A673 (cell line): ENCODE measurements around the gene DEF6. TPM values are rescaled to one million over a fixed set of nuclear protein-coding genes. Genes with fewer than 3 reads are reported as not detected.

Source experiments
- BruUV-seq: library from RNA; stranded (reverse); fragments of 400-500 nt; replicated peaks from 2 replicates; lab custom pipeline; 2021; lab: Mats Ljungman, UMichigan
- CTCF ChIA-PET: fragments of 300-600 bp; sonication (Branson Sonifier 250); formaldehyde crosslinking; loops from one replicate; lab custom pipeline; 2022; ENCODE audit warnings: antibody characterized with exemption; lab: Charles Lee
- POLR2A ChIA-PET: fragments of 300-600 bp; sonication (Branson Sonifier 250); formaldehyde crosslinking; loops from one replicate; lab custom pipeline; 2022; ENCODE audit warnings: antibody characterized with exemption; ENCODE audit not compliant: low non-redundant PET; lab: Charles Lee
- DNase-seq: peaks from one replicate; pipeline ENCODE4 v3.0.0-alpha.2; 2015; ENCODE audit warnings: low spot score
- H3K27ac ChIP-seq: fragments of 200-600 bp; sonication (generic); 2 replicates; pipeline ENCODE4 v1.5.1; 2016; ENCODE audit warnings: mixed run types, low read depth, mild to moderate bottlenecking, mixed read lengths, antibody characterized with exemption, low read length; ENCODE audit not compliant: poor library complexity, severe bottlenecking
- H3K27me3 ChIP-seq: fragments of 200-600 bp; sonication (generic); replicated peaks from 2 replicates; pipeline ENCODE4 v1.6.1; 2017; ENCODE audit warnings: mixed run types, low read depth, mild to moderate bottlenecking, mixed read lengths, antibody characterized with exemption, low read length; ENCODE audit not compliant: insufficient read depth, poor library complexity
- H3K36me3 ChIP-seq: fragments of 200-600 bp; sonication (generic); 2 replicates; pipeline ENCODE4 v1.6.1; 2016; ENCODE audit warnings: mixed run types, mild to moderate bottlenecking, mixed read lengths, antibody characterized with exemption, low read length; ENCODE audit not compliant: insufficient read depth, poor library complexity, severe bottlenecking
- H3K4me1 ChIP-seq: fragments of 200-600 bp; sonication (generic); 2 replicates; pipeline ENCODE4 v1.6.1; 2017; ENCODE audit warnings: mixed run types, mild to moderate bottlenecking, mixed read lengths, antibody characterized with exemption, low read length; ENCODE audit not compliant: insufficient read depth, poor library complexity, severe bottlenecking
- H3K4me3 ChIP-seq: fragments of 200-600 bp; sonication (generic); 2 replicates; pipeline ENCODE4 v1.5.1; 2016; ENCODE audit warnings: low read depth, mixed run types, mild to moderate bottlenecking, mixed read lengths, low read length; ENCODE audit not compliant: poor library complexity, severe bottlenecking
- H3K9me3 ChIP-seq: fragments of 200-600 bp; sonication (generic); 2 replicates; pipeline ENCODE4 v1.6.1; 2016; ENCODE audit warnings: mixed run types, low read depth, mild to moderate bottlenecking, mixed read lengths, antibody characterized with exemption, low read length; ENCODE audit not compliant: poor library complexity, severe bottlenecking
- CTCF ChIP-seq: fragments of 300-800, 200-600 bp; sonication (generic); conservative IDR thresholded peaks from 2 replicates; pipeline ENCODE4 v1.5.1; 2017; ENCODE audit warnings: low read depth, mild to moderate bottlenecking, antibody characterized with exemption, low read length, moderate library complexity, mixed read lengths
- EZH2 ChIP-seq: fragments of 200-600 bp; sonication (generic); IDR thresholded peaks from 2 replicates; pipeline ENCODE4 v1.6.1; 2017; ENCODE audit warnings: borderline replicate concordance, low read depth, mild to moderate bottlenecking, mixed read lengths, antibody characterized with exemption, low read length; ENCODE audit not compliant: poor library complexity, severe bottlenecking
- intact Hi-C: fragments of 100-400 bp; cut with micrococcal nuclease; formaldehyde crosslinking; loops from one replicate; pipeline ENCODE4 v1.10.0; 2022; ENCODE audit not compliant: unreplicated experiment
- total RNA-seq: library from RNA; stranded (reverse); gene quantifications from 2 replicates; pipeline ENCODE4 v1.2.3, GENCODE V29; 2021

The DEF6 gene
- total RNA-seq, 1 experiment from 2014 or later = 0.37 TPM

- Histone ChIP-seq H3K27me3 (no peaks in the 10 kb centered on the region), H3K4me3 (no peak overlapping the region), H3K9me3 (no peaks in the 10 kb centered on the region), H3K27ac (no peak overlapping the region), H3K4me1 (no peaks in the 10 kb centered on the region), H3K36me3 (peaks cover 7% of the 10 kb centered on the region)
- ChIA-PET CTCF (no interaction called here), POLR2A (no interaction called here)
- intact Hi-C loops = no loop called here
- TF ChIP-seq CTCF = no peak
- TF ChIP-seq EZH2 = no peak
- no peak for DNase-seq
- no TSS peak for BruUV-seq
Measured at GRCh38 chr6:35278708-35279107, 18.9 kb upstream of the DEF6 start.

GRCh38 chr6:35280903-35281302, 16.7 kb upstream of the DEF6 start:
- Histone ChIP-seq H3K36me3 (peaks cover 18% of the 10 kb centered on the region), H3K9me3 (no peaks in the 10 kb centered on the region), H3K4me3 (no peak overlapping the region), H3K4me1 (no peaks in the 10 kb centered on the region), H3K27ac (no peak overlapping the region), H3K27me3 (no peaks in the 10 kb centered on the region)
- no peak for TF ChIP-seq CTCF
- no TSS peak for BruUV-seq
- CTCF ChIA-PET = interaction anchor here (0.6 kb wide), 1 partner anchor 242 kb away, joined by 6 read pairs; no protein-coding TSS in a partner anchor
- intact Hi-C loops = no loop called here
- DNase-seq = no peak
- POLR2A ChIA-PET = no interaction called here

- intact Hi-C loops = no loop called here
- peaks cover 24% of the 10 kb centered on the region for H3K36me3 ChIP-seq
- ChIA-PET POLR2A (no interaction called here), CTCF (no interaction called here)
- H3K4me1 ChIP-seq = no peaks in the 10 kb centered on the region
- no peak overlapping the region for H3K4me3 ChIP-seq
- H3K9me3 ChIP-seq = no peaks in the 10 kb centered on the region
- DNase-seq = no peak
- no TSS peak for BruUV-seq
- TF ChIP-seq EZH2 = no peak
- TF ChIP-seq CTCF = no peak
- H3K27ac ChIP-seq = no peak overlapping the region
- H3K27me3 ChIP-seq = no peaks in the 10 kb centered on the region
Measured at GRCh38 chr6:35282472-35282871, 15.1 kb upstream of the DEF6 start.
